Calu3 (cell line): ENCODE data around the gene CA12. TPM values are rescaled to one million over a fixed set of nuclear protein-coding genes. Genes with fewer than 3 reads are reported as not detected.

ENCODE experiments used
- BruUV-seq: library from RNA; stranded (reverse); fragments of 400-500 nt; replicated peaks from 2 replicates; lab custom pipeline; 2021; lab: Mats Ljungman, UMichigan
- CTCF ChIA-PET: fragments of 300-600 bp; sonication (Branson Sonifier 250); formaldehyde crosslinking; loops from one replicate; lab custom pipeline; 2022; ENCODE audit warnings: antibody characterized with exemption; lab: Charles Lee
- DNase-seq: peaks from one replicate; pipeline ENCODE4 v3.0.0; 2022
- H3K27ac Mint-ChIP-seq: one replicate; pipeline ENCODE4 v1.8.0; 2022; ENCODE audit warnings: mixed read lengths; ENCODE audit not compliant: unreplicated experiment
- H3K27me3 Mint-ChIP-seq: one replicate; pipeline ENCODE4 v1.8.0; 2022; ENCODE audit warnings: mixed read lengths; ENCODE audit not compliant: unreplicated experiment
- H3K36me3 Mint-ChIP-seq: one replicate; pipeline ENCODE4 v1.8.0; 2022; ENCODE audit warnings: mild to moderate bottlenecking, moderate library complexity, mixed read lengths; ENCODE audit not compliant: insufficient read depth, unreplicated experiment
- H3K4me1 Mint-ChIP-seq: one replicate; pipeline ENCODE4 v1.8.0; 2022; ENCODE audit warnings: mild to moderate bottlenecking, low read depth, mixed read lengths; ENCODE audit not compliant: unreplicated experiment
- H3K4me3 Mint-ChIP-seq: one replicate; pipeline ENCODE4 v1.8.0; 2022; ENCODE audit warnings: mild to moderate bottlenecking, low read depth, moderate library complexity, mixed read lengths; ENCODE audit not compliant: unreplicated experiment
- H3K9me3 Mint-ChIP-seq: one replicate; pipeline ENCODE4 v1.8.0; 2022; ENCODE audit warnings: low read depth, mixed read lengths; ENCODE audit not compliant: unreplicated experiment
- intact Hi-C: fragments of 100-400 bp; cut with micrococcal nuclease; formaldehyde crosslinking; loops from one replicate; pipeline ENCODE4 v1.10.0; 2022; ENCODE audit not compliant: unreplicated experiment
- total RNA-seq: library from RNA; stranded (reverse); gene quantifications from 2 replicates; pipeline ENCODE4 v1.2.3, GENCODE V29; 2022
- TF ChIP-seq, protein P1 (sequence below): fragments of 200-600 bp; IDR thresholded peaks from one replicate; pipeline ENCODE4 v1.8.0; 2022; ENCODE audit warnings: antibody characterized with exemption; ENCODE audit not compliant: unreplicated experiment

Gene CA12
- total RNA-seq, 1 experiment from 2014 or later: 21.5 TPM

DNA sequence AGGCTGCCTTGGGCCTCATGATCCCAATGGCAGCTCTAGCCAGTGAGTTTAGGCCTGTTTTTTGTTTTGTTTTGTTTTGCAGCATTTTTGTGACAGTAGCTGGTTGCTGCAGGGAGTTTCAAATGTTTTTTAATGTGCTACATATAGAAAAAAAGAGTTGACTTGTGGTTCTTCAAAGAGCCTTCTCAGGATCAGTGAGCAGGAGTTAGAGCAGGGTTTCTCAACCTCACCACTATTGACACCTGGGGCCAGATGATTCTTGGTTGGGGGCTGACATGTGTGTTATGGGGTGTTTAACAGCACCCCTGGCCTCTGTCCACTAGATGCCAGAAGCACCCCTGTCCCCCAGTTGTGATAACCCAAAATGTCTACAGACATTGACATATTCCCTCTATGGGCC lies 86.3 kb downstream of the CA12 start:
- BruUV-seq: no TSS peak
- intact Hi-C loops: no loop called here

DNA sequence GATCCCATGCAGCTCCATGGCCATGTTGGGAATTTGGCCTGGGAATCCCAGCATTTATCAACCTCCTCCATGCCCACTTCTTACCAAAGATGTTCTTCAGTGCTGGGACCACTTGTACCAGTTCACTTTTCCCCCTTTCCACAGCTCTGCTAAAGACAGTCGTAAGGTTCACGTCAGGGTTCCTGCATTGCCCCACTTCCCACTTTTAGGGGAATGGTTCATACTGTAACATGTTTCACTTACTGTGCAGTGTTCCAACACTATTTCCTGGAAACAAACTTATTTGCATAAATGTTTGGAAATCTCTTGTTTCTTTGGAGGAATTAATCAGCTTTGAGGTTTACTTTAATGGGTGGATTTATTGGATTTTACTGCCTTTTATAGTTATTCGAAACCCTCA lies 87.3 kb downstream of the CA12 start:
- CTCF ChIA-PET: interaction anchor here (0.6 kb wide), 2 partner anchors 14 to 766 kb away, joined by 3 read pairs; no protein-coding TSS in a partner anchor
- no peaks in the 10 kb centered on the region for H3K9me3 Mint-ChIP-seq
- DNase-seq: no peak
- intact Hi-C loops: no loop called here
- H3K27ac Mint-ChIP-seq: no peak overlapping the region
- no peaks in the 10 kb centered on the region for H3K36me3 Mint-ChIP-seq
- peaks cover 9% of the 10 kb centered on the region for H3K4me1 Mint-ChIP-seq
- BruUV-seq: no TSS peak
- H3K27me3 Mint-ChIP-seq: no peaks in the 10 kb centered on the region
- TF ChIP-seq, protein P1, sequence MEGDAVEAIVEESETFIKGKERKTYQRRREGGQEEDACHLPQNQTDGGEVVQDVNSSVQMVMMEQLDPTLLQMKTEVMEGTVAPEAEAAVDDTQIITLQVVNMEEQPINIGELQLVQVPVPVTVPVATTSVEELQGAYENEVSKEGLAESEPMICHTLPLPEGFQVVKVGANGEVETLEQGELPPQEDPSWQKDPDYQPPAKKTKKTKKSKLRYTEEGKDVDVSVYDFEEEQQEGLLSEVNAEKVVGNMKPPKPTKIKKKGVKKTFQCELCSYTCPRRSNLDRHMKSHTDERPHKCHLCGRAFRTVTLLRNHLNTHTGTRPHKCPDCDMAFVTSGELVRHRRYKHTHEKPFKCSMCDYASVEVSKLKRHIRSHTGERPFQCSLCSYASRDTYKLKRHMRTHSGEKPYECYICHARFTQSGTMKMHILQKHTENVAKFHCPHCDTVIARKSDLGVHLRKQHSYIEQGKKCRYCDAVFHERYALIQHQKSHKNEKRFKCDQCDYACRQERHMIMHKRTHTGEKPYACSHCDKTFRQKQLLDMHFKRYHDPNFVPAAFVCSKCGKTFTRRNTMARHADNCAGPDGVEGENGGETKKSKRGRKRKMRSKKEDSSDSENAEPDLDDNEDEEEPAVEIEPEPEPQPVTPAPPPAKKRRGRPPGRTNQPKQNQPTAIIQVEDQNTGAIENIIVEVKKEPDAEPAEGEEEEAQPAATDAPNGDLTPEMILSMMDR: no peak
- H3K4me3 Mint-ChIP-seq: no peak overlapping the region

More for the DNA sequence above, 86.3 kb downstream of the CA12 start:
- Mint-ChIP-seq H3K27ac (no peak overlapping the region), H3K36me3 (no peaks in the 10 kb centered on the region), H3K9me3 (no peaks in the 10 kb centered on the region), H3K27me3 (no peaks in the 10 kb centered on the region), H3K4me3 (no peak overlapping the region), H3K4me1 (peaks cover 9% of the 10 kb centered on the region)
- TF ChIP-seq, protein P1: no peak
- CTCF ChIA-PET: no interaction called here
- no peak for DNase-seq

DNA sequence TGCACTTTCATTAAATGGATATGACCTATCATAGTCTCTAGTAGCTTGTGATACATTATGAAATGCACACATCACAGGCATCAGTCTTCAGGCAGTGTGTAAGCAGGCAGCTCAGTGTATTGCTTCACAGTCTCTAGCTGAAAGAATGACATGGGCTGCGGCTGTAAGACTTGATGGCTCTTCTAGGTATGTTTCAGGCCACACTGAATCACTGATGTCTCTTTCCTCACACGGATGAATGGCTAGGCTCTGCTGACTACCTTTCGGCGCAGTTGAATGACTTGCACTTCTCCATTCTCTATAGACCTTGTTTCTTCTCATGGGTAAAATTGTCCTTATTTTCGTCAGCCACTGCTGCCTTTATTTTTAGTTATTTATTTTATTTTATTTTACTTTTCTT lies 88.9 kb downstream of the CA12 start:
- CTCF ChIA-PET: interaction anchor here (0.6 kb wide), 1 partner anchor 32 kb away, joined by 5 read pairs; no protein-coding TSS in a partner anchor
- Mint-ChIP-seq H3K9me3 (no peaks in the 10 kb centered on the region), H3K4me3 (no peak overlapping the region), H3K36me3 (no peaks in the 10 kb centered on the region), H3K4me1 (peaks cover 9% of the 10 kb centered on the region), H3K27me3 (no peaks in the 10 kb centered on the region), H3K27ac (no peak overlapping the region)
- TF ChIP-seq, protein P1: no peak
- DNase-seq: no peak
- BruUV-seq: no TSS peak
- intact Hi-C loops: no loop called here

DNA sequence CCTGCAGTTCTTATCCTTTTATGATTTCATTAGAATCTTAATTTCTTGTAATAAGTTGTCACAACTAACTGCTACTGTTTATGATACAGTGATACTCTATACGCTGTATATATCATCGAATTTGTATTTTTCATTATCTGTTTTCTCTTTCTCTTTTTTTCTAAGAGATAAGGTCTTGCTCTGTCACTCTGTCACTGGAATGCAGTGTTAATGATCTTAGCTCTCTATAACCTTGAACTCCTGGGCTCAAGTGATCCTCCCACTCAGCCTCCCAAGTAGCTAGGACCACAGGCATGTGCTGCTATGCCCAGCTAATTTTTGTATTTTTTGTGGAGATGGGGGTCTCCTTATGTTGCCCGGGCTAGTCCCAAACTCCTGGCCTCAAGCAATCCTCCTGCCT lies 89.4 kb downstream of the CA12 start:
- Mint-ChIP-seq H3K4me1 (peaks cover 9% of the 10 kb centered on the region), H3K4me3 (no peak overlapping the region), H3K9me3 (no peaks in the 10 kb centered on the region), H3K27me3 (no peaks in the 10 kb centered on the region), H3K27ac (no peak overlapping the region), H3K36me3 (no peaks in the 10 kb centered on the region)
- intact Hi-C loops: no loop called here
- TF ChIP-seq, protein P1: no peak
- CTCF ChIA-PET: interaction anchor here (0.6 to 2.0 kb wide), 3 partner anchors 8 to 132 kb away, joined by 4 to 5 read pairs (median 5); no protein-coding TSS in a partner anchor
- no peak for DNase-seq
- BruUV-seq: no TSS peak
